Measurements from ENCODE around the gene FIP1L1. TPM values are rescaled to one million over a fixed set of nuclear protein-coding genes. Genes with fewer than 3 reads are reported as not detected.

The FIP1L1 gene
- polyA plus RNA-seq, 2 of the 4 experiments (the other 2 are of a cell fraction): 27.9 to 40.5 TPM

DNA sequence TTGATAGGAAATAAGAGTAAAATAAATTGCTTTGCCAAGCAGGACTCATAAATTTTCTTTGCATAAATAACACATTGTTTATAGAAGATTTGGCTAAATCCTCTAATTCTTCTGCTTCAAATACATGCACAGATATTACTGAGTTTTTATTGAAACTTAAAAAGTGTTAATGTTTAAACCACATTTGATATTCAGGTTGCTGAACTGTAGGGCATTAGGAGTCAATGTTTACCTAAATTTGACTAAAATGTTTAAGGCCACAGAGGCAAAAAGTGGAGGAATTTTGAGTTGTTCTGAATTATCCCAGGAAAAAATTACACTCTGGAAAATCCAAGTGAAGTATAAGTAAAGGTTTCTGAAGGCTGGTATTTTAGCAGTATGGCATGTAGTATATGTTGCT is 78.7 kb downstream of the FIP1L1 start:
- DNase-seq (ENCODE audit: low read depth in 1 of 2, low spot score in 1 of 2) (no peak), FAIRE-seq (no peak), ATAC-seq (no peak)
- ChIA-PET POLR2A (no interaction called here), CTCF (no interaction called here)
- Histone ChIP-seq H3K4me2 (no peak overlapping the region), H3K27ac (no peak overlapping the region), H3K4me1 (peaks cover 28% of the 10 kb centered on the region), H3K4me3 (no peak overlapping the region), H3K9me3 (no peaks in the 10 kb centered on the region)
- TF ChIP-seq GATA3 (IDR thresholded peaks at IDR 0.05; ENCODE audit: borderline replicate concordance) (no peak), CBX2 (IDR thresholded peaks at IDR 0.05; ENCODE audit: borderline replicate concordance, low read depth) (no peak), NPAS2 (CRISPR knock-in tag; IDR thresholded peaks at IDR 0.05; ENCODE audit: borderline replicate concordance) (no peak), EP300 (IDR thresholded peaks at IDR 0.05) (no peak), HDAC2 (IDR thresholded peaks at IDR 0.05) (no peak), ZNF302 (CRISPR knock-in tag; IDR thresholded peaks at IDR 0.05) (no peak), SMC3 (IDR thresholded peaks at IDR 0.05) (no peak), NFE2L2 (conservative IDR thresholded peaks at IDR 0.05; ENCODE audit: low read length) (no peak), ESRRA (IDR thresholded peaks at IDR 0.05; ENCODE audit: borderline replicate concordance, low read length) (no peak), BHLHE40 (IDR thresholded peaks at IDR 0.05; ENCODE audit: low read depth, low read length) (no peak), JUNB (IDR thresholded peaks at IDR 0.05) (no peak), CBX8 (IDR thresholded peaks at IDR 0.05) (no peak), CTCF (IDR thresholded peaks at IDR 0.05) (no peak), KDM1A (IDR thresholded peaks at IDR 0.05; ENCODE audit: low read depth) (no peak)
- TF ChIP-seq, protein P1, sequence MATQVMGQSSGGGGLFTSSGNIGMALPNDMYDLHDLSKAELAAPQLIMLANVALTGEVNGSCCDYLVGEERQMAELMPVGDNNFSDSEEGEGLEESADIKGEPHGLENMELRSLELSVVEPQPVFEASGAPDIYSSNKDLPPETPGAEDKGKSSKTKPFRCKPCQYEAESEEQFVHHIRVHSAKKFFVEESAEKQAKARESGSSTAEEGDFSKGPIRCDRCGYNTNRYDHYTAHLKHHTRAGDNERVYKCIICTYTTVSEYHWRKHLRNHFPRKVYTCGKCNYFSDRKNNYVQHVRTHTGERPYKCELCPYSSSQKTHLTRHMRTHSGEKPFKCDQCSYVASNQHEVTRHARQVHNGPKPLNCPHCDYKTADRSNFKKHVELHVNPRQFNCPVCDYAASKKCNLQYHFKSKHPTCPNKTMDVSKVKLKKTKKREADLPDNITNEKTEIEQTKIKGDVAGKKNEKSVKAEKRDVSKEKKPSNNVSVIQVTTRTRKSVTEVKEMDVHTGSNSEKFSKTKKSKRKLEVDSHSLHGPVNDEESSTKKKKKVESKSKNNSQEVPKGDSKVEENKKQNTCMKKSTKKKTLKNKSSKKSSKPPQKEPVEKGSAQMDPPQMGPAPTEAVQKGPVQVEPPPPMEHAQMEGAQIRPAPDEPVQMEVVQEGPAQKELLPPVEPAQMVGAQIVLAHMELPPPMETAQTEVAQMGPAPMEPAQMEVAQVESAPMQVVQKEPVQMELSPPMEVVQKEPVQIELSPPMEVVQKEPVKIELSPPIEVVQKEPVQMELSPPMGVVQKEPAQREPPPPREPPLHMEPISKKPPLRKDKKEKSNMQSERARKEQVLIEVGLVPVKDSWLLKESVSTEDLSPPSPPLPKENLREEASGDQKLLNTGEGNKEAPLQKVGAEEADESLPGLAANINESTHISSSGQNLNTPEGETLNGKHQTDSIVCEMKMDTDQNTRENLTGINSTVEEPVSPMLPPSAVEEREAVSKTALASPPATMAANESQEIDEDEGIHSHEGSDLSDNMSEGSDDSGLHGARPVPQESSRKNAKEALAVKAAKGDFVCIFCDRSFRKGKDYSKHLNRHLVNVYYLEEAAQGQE (IDR thresholded peaks at IDR 0.05): no peak

GRCh38 chr4:53459548-53459947 is 82.1 kb downstream of the FIP1L1 start:
- DNase-seq (ENCODE audit: low read depth in 1 of 2, low spot score in 1 of 2): peak in 1 of 2 experiments; percentile 10
- Histone ChIP-seq H3K27ac (peak overlapping the region in 1 of 2 experiments; percentile 52; a peak in 2 of 6 replicates), H3K4me2 (peak overlapping the region; percentile 56), H3K4me3 (no peak overlapping the region), H3K9me3 (no peaks in the 10 kb centered on the region), H3K4me1 (peaks cover 23% of the 10 kb centered on the region)
- ChIA-PET POLR2A (no interaction called here), CTCF (interaction anchor here (0.7 kb wide), 1 partner anchor 232 kb away, joined by 3 read pairs; no protein-coding TSS in a partner anchor)
- ATAC-seq: peak in 1 of 2 experiments; percentile 68; a peak in 3 of 6 replicates
- no peak for FAIRE-seq
- TF ChIP-seq SREBF2 (IDR thresholded peaks at IDR 0.05) (no peak), EHF (CRISPR knock-in tag; IDR thresholded peaks at IDR 0.05) (no peak), CTCF (IDR thresholded peaks at IDR 0.05) (no peak), CHD2 (IDR thresholded peaks at IDR 0.05; ENCODE audit: low read length, partially characterized antibody) (no peak), GATA3 (IDR thresholded peaks at IDR 0.05; ENCODE audit: borderline replicate concordance) (0 out of 2 replicates have a peak, but pooled peaks have one; percentile 38), ZNF302 (CRISPR knock-in tag; IDR thresholded peaks at IDR 0.05) (no peak), FOSL2 (IDR thresholded peaks at IDR 0.05) (no peak), FOSL2 (CRISPR knock-in tag; IDR thresholded peaks at IDR 0.05) (peak; percentile 49), HOXB13 (CRISPR knock-in tag; IDR thresholded peaks at IDR 0.05; ENCODE audit: low read depth) (no peak), BHLHE40 (IDR thresholded peaks at IDR 0.05; ENCODE audit: low read depth, low read length) (no peak), HEYL (CRISPR knock-in tag; IDR thresholded peaks at IDR 0.05) (no peak), CBX2 (IDR thresholded peaks at IDR 0.05; ENCODE audit: borderline replicate concordance, low read depth) (no peak), POLR2A (IDR thresholded peaks at IDR 0.05; ENCODE audit: low read length) (no peak), RAD21 (conservative IDR thresholded peaks at IDR 0.05 in 1 of 2, IDR thresholded peaks at IDR 0.05 in 1 of 2) (no peak), POLR2AphosphoS2 (conservative IDR thresholded peaks at IDR 0.05; ENCODE audit: low read length) (no peak), KDM1A (IDR thresholded peaks at IDR 0.05; ENCODE audit: low read depth) (no peak), PHF8 (IDR thresholded peaks at IDR 0.05; ENCODE audit: borderline replicate concordance, low read depth) (no peak)
- TF ChIP-seq, protein P2, sequence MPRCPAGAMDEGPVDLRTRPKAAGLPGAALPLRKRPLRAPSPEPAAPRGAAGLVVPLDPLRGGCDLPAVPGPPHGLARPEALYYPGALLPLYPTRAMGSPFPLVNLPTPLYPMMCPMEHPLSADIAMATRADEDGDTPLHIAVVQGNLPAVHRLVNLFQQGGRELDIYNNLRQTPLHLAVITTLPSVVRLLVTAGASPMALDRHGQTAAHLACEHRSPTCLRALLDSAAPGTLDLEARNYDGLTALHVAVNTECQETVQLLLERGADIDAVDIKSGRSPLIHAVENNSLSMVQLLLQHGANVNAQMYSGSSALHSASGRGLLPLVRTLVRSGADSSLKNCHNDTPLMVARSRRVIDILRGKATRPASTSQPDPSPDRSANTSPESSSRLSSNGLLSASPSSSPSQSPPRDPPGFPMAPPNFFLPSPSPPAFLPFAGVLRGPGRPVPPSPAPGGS (IDR thresholded peaks at IDR 0.05): no peak
